Lower leg skin (tissue), 3 donors: Measurements from ENCODE around the gene PLEK2.

ENCODE experiments used
- POLR2A ChIP-seq, 2 donors: fragments of 450-650 bp; IDR thresholded peaks; one replicate each; pipeline ENCODE4 v1.6.1; 2016 to 2017; ENCODE audit warnings: antibody characterized with exemption in 2 of 2, mild to moderate bottlenecking in 1 of 2, moderate library complexity in 1 of 2
- TF ChIP-seq, protein P1 (sequence below), 3 donors: fragments of 450-650 bp; IDR thresholded peaks; one replicate each; pipeline ENCODE4 v1.5.1; 2016; ENCODE audit warnings: antibody characterized with exemption in 3 of 3, mild to moderate bottlenecking in 3 of 3, moderate library complexity in 2 of 3

DNA sequence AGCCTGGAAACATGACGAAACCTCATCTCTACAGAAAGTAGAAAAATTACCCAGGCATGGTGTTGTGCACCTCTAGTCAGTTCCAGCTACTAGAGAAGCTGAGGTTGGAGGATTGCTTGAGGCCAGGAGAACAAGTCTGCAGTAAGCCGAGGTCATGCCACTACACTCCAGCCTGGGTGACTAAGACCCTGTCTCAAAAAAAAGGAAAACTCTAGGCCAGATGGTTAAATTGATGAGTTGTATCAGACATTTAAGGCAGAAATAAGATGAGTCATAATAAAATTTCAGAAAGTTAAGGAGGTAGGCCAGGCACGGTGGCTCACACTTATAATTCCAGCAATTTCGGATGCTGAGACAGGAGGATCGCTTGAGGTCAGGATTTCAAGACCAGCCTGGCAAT is 41.1 kb downstream of the PLEK2 start:
- TF ChIP-seq, protein P1, sequence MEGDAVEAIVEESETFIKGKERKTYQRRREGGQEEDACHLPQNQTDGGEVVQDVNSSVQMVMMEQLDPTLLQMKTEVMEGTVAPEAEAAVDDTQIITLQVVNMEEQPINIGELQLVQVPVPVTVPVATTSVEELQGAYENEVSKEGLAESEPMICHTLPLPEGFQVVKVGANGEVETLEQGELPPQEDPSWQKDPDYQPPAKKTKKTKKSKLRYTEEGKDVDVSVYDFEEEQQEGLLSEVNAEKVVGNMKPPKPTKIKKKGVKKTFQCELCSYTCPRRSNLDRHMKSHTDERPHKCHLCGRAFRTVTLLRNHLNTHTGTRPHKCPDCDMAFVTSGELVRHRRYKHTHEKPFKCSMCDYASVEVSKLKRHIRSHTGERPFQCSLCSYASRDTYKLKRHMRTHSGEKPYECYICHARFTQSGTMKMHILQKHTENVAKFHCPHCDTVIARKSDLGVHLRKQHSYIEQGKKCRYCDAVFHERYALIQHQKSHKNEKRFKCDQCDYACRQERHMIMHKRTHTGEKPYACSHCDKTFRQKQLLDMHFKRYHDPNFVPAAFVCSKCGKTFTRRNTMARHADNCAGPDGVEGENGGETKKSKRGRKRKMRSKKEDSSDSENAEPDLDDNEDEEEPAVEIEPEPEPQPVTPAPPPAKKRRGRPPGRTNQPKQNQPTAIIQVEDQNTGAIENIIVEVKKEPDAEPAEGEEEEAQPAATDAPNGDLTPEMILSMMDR (IDR thresholded peaks at IDR 0.05): no peak
- no peak for TF ChIP-seq POLR2A (IDR thresholded peaks at IDR 0.05)
